Testis (tissue), 2 donors: ENCODE measurements around the gene TMEM126B.

Source experiments
- CTCF ChIP-seq, 3 experiments: fragments of 450-650 bp in 2 of 3; fragments of 200-600 bp in 1 of 3; sonication (generic) in 1 of 3; IDR thresholded peaks; one replicate each; pipeline ENCODE4 v1.5.1; 2016 to 2019; ENCODE audit warnings: antibody characterized with exemption in 3 of 3, mild to moderate bottlenecking in 2 of 3, moderate library complexity in 1 of 3
- POLR2A ChIP-seq: fragments of 450-650 bp; IDR thresholded peaks from one replicate; pipeline ENCODE4 v1.6.1; 2017; ENCODE audit warnings: antibody characterized with exemption, mild to moderate bottlenecking, moderate library complexity

- TF ChIP-seq CTCF (IDR thresholded peaks at IDR 0.05), result no peak
- TF ChIP-seq POLR2A, result no peak
Measured at GRCh38 chr11:85665733-85666132, 37.3 kb downstream of the TMEM126B start.
